CD1c-positive myeloid dendritic cell (primary cell): ENCODE data around the gene SOCS2.
"Not testable (repeated sequence)": the region's sequence is repeated elsewhere in the genome, so short reads cannot be mapped to it uniquely, and the experiment has no call there.

Source experiments
- DNase-seq: peaks from one replicate; pipeline ENCODE4 v3.0.0-alpha.2; 2016; ENCODE audit errors: extremely low spot score

SOCS2 gene, protein sequence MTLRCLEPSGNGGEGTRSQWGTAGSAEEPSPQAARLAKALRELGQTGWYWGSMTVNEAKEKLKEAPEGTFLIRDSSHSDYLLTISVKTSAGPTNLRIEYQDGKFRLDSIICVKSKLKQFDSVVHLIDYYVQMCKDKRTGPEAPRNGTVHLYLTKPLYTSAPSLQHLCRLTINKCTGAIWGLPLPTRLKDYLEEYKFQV

DNA sequence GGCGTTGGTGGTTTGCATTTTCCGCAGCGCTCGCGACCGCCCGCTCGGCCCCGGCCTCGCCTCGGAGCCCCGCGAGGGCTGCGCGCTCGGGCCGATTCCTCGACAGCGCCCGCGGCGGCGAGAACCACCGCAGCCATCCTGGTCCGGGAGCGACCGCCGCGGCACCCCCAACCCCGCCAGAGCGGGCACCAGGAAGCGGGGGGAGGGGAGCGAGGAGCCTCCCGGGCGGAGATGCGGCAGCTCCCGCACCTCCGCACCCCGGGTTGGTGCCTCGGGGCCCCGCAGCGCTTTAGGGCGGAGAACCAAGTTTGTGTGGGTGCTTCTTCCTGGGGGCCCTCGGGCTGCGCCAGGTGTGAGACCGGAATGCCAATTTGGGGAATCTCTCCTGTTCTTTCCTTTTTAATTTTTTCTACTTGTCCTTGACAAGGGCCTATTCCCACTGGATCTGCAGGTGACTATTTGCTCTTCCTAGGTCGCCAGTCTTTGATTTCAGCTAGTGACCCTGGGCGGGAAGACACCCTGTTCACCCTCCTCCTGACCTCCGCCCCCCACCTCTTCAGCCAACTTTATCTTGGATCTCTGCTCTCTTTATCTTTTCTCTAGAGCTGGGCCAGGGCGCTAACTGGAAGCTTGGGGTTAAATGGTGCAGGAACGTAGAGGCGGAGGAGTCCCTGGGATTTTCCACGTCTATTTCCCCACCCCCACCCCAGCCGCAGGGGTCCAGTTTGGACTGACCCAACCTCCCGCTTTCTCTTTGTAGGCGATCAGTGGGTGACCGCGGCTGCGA, at the start of gene SOCS2:
Gene SOCS2 (plus strand): TSS at position 751 of the 787 bp plus-strand sequence. CDS start 223 bp downstream, outside the sequence.
- DNase-seq = no peak

DNA sequence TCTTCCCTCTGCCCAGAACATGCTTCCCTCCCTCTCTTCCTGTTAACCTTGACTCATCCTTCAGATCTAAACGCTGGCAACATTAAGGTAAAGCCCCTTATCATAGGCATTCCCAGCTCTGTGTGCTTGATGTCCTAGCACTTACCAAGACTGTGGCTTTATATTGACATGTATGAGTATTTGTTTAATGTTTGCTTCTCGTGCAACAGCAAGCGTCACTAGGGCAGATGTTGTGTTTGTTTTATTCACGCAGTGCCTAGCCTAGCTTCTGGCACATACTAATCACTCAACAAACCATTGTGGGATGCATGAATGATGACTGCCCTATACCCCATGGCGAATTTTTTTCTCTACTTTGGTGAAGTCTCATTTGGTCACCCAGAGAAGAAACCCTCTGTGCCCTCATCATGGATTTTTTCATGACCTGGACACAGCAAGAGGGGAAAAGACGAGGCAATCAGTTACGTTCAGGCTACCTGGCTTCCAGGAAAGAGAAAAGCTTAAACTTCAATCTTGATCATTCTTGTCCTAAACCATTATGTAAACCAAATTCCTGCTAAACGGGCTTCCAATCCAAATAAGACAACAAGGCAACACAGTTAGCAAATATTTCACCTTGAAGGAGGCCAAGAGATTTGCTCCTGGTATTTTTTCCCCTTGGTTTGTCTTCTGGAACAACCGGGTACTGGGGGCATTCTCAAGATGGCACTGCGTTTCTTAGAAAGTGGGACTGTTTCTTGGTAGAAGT, 47.9 kb upstream of the SOCS2 start:
- DNase-seq = no peak

DNA sequence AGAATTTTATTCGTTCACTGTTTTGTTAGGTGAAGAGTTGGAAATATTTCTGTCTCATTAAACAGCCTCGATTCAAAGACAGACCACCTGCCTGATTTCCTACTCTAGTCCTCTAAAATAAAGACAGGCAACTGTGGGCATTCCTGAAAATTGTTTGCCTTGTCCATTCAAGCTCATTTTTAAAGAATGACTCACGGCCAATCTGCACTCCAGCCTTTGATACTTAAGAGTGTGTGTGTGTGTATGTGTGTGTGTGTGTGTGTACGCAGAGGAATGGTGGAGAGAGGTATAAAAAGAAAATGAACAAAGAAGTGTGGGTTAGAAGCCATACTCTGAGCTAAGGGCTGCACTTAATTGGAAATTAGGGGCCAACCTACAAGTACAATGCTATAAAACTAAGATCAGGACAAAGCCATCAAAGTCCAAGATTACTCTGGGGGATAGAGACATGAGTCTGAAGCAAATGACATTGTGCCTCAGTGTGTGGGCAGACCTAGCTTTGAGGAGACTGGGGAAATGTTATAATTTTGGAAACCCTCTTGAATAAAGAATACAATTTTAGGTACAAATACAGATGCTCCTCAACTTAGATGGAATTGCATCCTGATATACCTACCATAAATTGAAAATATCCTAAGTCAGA, 45.6 kb upstream of the SOCS2 start:
- DNase-seq = no peak

DNA sequence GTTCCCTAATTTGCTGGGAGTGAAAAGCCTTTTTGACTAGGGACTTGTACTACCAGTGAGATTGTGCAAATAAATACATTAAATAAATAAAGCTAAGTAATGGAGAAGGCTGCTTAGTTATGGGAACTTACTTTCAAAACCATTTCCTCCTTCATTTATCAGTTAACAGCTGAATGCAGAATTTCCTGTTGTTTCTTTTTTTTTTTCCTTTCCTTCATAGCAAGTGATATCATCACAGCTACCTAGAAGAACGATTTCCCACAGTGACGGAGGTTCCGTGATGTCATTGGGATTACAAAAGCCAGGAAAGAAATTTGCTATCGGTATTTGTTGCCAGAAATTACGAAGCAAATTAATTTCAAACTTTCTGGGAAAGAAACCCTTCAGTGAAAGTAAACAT, 42.1 kb upstream of the SOCS2 start:
- DNase-seq = no peak

DNA sequence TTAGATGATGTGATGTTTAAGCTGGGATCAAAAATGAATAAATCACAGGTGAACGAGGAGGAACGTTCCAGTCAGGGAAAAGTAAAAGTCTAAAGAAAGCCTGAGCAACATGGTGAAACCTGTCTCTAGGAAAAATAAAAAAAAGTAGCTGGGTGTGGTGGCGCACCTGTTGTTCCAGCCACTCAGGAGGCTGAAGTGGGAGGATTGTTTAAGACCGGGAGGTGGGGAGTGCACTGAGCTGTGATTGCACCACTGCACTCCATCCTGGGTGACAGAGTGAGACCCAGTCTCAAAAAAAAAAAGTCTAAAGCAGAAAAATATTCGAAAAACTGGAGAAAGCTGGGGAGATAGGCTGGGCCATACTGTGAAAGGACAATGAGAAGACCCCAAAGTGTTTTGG, 39.2 kb upstream of the SOCS2 start:
- DNase-seq = no peak

DNA sequence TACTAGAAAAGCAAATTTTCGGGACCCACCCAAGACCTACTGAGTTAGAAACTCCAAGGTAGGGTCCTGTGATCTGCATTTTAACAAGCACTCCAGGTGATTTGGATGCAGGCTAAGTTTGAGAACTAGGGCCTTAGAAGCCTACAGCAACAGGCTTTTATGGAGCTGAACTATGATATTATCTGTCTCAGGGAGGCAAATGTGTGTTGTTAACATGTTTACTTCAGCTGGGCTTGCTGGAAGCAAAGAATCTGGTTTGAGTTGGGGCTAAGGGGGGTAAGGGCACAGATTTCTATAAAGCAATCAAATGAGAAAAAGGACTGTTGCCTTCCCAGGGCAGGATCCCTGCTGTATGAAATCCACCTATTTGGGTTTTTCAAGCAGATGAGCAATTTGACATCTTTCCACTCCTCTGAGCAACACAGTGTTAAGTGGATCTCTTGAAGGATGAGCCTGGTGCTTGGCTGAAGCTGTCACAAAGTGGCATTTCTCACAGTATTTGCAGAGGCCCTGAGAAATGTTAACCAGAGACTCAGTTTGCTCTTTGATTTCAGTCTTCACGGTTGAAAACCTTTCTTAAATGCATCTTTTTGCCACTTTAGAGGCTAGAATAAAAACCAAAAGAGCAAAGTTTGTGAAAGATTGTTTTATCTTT, 36.2 kb upstream of the SOCS2 start:
- no peak for DNase-seq

DNA sequence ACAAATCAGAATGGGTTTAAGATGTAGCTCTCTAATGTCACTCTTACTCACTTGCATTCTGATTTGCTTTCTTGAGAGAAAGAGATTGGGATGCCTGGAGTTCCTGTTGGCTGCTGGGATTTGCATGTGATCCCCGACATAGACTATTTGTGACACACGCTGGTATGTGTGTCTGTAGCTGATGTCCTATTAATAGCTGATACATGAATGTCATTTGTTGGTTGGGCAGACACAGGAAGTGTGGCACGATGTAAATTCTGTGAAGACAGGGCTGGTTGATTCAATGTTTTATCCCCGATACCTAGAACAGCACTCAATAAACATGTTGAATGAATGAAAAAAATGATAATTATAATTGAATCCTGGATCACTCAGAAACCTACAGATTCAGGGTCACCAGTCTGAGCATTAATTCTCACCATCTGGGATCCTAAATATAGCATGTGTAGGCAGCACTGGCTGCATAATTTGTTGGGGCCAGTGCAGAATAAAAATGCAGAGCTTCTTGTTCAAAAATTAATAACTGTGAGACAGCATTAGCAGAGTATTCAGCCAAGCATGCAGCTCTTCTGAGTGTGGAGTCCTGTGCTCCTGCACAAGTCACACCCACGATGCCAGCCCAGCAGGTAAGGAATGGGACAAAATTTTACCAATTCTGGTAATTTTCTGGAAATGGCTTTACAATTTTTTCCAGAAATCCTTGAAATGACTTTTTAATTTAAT, 35.5 kb upstream of the SOCS2 start:
- no peak for DNase-seq

DNA sequence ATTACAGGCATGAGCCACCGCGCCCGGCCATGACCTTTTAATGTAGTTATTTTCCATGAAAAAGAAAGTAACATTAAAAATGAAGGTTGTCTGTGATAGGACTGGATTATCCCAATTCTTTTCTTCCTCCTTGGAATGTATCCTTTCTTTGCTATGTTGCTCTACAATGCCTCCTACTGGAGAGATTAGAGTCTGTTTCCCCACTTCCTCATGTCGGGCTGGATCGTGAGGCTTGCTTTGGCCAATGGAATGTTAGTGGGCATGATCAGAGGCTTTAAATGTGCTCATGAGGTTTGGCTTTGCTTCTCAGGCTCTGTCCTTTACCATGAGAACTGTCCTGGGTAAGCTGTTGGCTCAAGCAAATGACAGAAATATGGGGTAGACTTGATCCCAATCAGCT, 34.7 kb upstream of the SOCS2 start:
- no peak for DNase-seq

DNA sequence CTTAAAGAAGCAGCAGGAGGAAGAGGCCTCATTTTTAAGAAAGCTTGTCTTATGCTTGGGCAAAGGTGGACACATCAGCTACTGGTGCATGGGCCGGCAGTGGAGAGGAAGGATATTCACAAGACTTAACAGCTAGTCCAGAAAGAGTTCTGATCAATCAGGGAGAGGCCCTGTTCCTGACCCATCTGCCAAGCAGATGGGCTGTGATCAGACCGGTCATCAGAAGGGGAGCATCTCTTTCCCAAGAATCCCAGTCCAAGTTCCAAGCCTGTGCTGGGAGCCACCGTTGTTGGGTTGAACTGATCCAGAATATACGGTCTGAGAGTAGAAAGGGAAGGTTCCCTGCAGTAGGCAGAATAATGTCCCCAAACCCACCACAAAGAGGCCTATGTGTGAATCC, 32.7 kb upstream of the SOCS2 start:
- DNase-seq = no peak

DNA sequence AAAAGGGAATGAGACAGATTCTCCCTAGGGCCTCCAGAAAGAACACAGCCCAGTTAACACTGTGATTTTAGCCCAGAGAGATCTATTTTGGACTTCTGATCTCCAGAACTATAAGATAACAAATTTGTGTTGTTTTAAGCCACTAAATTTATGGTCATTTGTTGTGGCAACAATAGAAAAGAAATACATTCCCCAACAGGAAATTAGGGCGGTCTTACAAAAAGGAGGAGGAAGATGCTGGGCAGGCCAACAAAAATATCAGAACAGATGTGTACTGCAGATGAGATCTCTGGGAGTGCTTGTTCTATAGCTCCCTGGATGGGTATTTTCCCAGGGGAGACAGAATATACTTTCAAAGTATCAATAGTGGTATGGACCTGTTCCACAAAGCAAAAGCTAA, 32.0 kb upstream of the SOCS2 start:
- no peak for DNase-seq

DNA sequence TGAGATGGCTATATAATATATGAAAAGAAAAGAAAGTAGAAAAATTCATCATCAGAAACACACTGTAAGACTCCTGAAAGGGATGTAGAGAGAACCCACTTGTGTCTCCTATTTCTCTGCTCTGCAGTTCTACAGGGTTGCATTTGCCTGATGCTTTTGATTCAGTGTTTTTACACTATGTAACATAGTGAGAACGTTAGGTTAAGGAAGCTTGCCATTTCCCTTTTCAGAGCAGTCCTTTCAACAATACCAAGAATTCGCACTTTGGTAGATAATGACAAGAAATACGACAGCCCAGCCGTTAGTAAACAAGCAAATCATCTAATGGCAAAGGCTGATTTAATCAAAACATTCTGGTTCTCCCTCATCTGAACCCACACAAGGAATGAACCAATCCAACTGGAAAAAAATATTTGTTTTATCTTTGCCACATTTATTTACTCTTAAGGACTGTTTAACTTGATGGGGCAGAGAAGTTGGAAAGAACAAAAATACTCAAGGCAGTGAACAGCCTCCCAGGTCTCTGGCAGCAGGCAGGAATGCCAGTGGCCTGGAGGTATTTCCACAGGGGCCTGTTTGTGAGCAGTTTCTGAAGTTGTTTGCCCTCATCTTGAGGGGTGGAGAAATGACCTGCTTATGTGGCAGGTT, 30.8 kb upstream of the SOCS2 start:
- DNase-seq = no peak

DNA sequence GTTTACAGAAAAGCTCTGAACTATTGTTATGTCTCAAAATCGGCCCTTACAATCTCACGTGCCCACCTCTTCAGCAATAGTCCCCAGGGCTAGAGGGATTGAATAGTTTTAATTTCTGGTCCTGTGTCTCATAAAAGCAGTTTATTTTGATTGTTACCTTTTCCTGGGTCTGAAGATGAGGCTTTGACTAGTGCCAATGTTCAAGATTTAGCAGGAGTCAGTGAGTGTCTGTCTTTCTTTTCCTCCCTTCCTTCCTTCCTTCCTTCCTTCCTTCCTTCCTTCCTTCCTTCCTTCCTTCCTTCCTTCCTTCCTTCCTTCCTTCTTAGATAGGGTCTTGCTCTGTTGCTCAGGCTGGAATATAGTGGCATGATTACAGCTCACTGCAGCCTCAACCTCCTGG, 24.7 kb upstream of the SOCS2 start:
- no peak for DNase-seq

DNA sequence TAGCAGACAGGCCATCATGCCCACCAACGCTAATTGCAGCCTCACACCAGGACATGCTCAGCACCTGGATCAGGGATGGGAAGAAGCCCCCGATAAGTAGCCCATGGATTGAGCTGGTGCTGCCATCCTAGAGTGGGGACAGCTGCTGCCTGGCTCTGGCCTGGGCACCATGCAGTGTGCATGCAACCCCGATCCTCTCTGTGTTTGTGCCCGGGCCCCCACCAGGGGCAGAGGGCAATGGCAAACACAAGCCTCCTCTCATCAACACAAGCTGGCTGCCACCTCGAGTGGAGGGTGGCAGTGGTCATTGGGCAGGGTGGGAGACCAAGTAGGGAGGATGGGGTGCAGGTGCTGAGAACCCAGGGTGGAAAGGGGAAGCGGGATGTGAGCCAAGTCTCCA, 23.3 kb upstream of the SOCS2 start:
- no peak for DNase-seq

DNA sequence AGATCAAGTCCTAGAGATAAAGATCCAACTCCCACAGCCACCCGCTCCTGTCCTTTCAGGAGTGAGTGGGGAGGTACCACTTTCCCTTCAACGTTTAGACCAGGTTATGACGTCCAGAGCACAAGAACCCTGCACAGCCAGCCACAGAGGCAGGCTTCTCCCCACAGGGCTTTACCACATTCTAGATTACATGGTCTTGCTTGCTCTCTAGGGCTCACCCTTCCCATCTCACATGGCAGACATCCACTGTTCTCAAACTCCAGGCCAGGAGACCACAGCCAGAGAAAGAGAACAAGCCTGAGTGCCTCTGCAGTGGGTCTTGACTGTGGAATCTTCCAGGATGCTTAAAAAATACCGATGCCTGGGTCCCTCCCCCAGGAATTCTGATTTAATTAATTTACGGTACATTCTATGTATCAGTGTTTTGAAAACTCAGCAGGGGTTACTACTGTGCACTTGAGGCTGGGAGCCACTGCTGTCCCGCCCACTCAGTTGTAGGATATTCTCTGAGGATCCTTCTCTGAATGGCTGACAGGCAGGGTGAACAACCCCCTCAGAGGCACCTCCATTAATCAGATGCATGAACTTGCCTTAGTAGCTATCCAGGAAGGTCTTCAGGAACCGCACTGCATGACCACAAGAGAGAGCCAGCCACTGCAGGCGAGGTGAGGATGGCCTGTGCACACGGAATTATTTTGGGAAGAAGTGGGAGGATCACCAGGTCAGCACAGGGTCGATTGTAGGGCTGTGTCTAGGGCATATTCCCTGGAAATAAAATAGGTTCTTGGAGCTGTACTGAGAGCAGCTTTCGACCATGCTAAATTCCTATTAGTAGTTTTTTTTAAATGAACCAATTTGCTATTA, 21.5 kb upstream of the SOCS2 start:
- no peak for DNase-seq

DNA sequence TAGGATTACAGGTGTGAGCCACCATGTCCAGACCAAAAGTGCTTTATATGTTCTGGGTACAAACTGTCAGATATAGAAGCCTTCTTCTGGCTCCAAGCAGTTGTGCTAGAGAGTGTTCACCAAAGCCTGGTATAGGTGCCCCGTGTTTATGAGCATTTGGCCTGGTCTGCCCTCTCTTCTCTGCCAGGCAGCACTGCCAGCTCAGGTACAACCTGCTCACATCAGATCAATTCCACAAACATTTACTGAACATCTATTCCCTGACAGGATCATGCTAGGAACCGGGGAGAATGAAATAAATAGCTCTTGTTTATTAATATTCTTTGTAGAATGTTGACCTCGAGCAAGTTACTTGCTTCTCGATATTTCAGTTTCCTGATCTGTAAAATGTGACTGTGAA, 20.0 kb upstream of the SOCS2 start:
- no peak for DNase-seq

DNA sequence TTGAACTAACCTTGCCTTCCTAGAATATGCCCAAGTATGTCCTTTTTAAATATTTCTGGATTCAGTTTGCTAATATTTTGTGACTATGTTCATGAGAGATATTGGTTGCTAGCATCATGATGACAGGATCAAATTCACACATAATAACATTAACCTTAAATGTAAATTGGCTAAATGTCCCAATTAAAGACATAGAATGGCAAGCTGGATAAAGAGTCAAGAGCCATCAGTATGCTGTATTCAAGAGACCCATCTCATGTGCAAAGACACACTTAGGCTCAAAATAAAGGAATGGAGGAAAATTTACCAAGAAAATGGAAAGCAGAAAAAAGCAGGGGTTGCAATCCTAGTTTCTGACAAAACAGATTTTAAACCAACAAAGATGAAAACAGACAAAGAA, 14.6 kb upstream of the SOCS2 start:
- DNase-seq = not testable (repeated sequence)

DNA sequence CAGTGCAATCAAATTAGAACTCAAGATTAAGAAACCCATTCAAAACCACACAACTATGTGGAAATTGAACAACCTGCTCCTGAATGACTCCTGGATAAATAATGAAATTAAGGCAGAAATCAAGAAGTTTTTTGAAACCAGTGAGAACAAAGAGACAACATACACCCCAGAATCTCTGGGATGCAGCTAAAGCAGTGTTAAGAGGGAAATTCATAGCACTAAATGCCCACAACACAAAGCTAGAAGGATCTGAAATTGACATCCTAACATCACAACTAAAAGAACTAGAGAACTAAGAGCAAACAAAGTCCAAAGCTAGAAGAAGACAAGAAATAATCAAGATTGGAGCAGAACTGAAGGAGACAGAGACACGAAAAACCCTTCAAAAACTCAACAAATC, 13.8 kb upstream of the SOCS2 start:
- not testable (repeated sequence) for DNase-seq

DNA sequence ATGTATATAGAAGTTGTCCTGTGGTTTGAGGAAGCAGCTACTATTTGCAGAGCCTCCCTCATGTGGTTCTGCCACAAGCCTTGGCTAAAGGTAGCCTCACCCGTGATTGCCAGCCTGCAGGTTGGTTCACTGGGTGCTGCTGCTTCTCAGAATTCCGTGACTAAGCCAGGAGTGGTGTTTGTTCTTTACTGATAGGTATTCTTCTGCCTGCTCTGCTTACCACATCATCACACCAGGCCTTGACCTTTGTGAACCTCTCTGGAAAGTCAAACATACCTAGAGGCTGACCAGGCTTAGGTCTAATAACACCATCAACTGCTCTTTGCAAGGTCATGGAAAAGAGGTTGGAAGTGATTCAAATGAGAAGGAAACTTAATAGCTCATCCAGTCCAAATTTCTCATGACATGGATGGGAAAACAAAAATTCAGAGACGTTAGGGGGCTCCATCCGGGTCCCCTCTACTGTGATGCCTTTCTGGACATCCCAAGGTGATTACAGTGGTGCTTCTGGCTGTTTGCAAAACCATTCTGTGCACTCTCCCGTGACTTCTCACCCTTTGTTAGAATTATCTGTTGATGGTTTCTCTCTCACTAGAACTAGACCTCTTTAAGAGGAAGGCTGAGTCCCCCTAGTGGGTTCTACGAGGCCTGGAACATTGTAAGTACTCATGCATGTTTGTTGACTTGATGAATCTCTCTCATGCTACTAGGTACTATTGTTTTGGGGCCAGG, 8.5 kb upstream of the SOCS2 start:
- DNase-seq = no peak

DNA sequence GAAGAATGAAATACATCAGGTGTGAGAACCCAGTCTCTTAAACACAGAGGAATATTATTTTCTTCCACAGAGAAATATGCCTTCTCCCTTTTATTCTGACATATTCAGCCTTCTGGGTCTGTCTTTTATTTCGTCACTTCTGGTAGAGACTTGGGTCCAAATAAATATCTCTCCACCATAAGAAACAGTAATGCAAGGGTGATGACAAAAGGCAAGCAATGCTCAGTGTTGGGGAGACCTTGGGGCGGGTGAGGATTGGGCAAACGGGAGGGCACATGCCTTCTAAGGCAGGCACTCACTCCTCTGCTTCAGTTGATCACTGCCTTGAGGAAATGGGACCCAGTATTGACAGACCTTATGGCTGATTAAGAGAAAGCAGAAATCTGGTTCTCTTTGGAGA, 6.7 kb upstream of the SOCS2 start:
- no peak for DNase-seq
